Right renal pelvis (tissue), 4 donors: ENCODE data around the gene FTCDNL1. TPM values are rescaled to one million over a fixed set of nuclear protein-coding genes. Genes with fewer than 3 reads are reported as not detected.

Experiments used
- DNase-seq, 4 donors: peaks; one replicate each; pipeline ENCODE4 v3.0.0-alpha.2; 2013; ENCODE audit warnings: low read depth in 4 of 4, low spot score in 3 of 4, missing footprints in 1 of 4
- polyA plus RNA-seq, 4 donors: library from polyadenylated mRNA; unstranded; fragments of 120-200 nt; gene quantifications; one replicate each; pipeline ENCODE4 v1.2.1, GENCODE V29; 2013; ENCODE audit not compliant: insufficient read length in 4 of 4

Gene FTCDNL1
- polyA plus RNA-seq, 4 donors: 0.97 to 1.9 (median 1.3) TPM

GRCh38 chr2:199749571-199749970, 101.4 kb downstream of the FTCDNL1 start:
- DNase-seq: no peak

- DNase-seq: no peak
These were observed 106.3 kb downstream of the FTCDNL1 start for GRCh38 chr2:199744724-199745123.

GRCh38 chr2:199744260-199744659, 106.7 kb downstream of the FTCDNL1 start:
- DNase-seq: no peak

GRCh38 chr2:199743415-199744120, 107.4 kb downstream of the FTCDNL1 start:
- no peak for DNase-seq

GRCh38 chr2:199742884-199743283, 108.1 kb downstream of the FTCDNL1 start:
- DNase-seq: no peak

- no peak for DNase-seq
These were observed 110.9 kb downstream of the FTCDNL1 start for GRCh38 chr2:199740111-199740428.

GRCh38 chr2:199739413-199740110, 111.4 kb downstream of the FTCDNL1 start:
- peak in 3 of 4 donors; percentile 32 to 64 (median 47) for DNase-seq

- no peak for DNase-seq
These were observed 112.1 kb downstream of the FTCDNL1 start for GRCh38 chr2:199738727-199739412.

- DNase-seq: no peak
These were observed 116.3 kb downstream of the FTCDNL1 start for GRCh38 chr2:199734651-199735050.

GRCh38 chr2:199734011-199734410, 117.0 kb downstream of the FTCDNL1 start:
- no peak for DNase-seq

- DNase-seq: no peak
These were observed 123.2 kb downstream of the FTCDNL1 start for GRCh38 chr2:199727801-199728200.

GRCh38 chr2:199727306-199727705, 123.7 kb downstream of the FTCDNL1 start:
- DNase-seq: no peak

GRCh38 chr2:199718074-199718473, 132.9 kb downstream of the FTCDNL1 start:
- no peak for DNase-seq

- no peak for DNase-seq
These were observed 133.4 kb downstream of the FTCDNL1 start for GRCh38 chr2:199717587-199717907.

- DNase-seq: peak in 2 of 4 donors; percentile 39 to 50
These were observed 134.0 kb downstream of the FTCDNL1 start for GRCh38 chr2:199716807-199717586.

- no peak for DNase-seq
These were observed 137.2 kb downstream of the FTCDNL1 start for GRCh38 chr2:199713746-199714145.

- DNase-seq: no peak
These were observed 140.4 kb downstream of the FTCDNL1 start for GRCh38 chr2:199710551-199710950.
